Measurements from ENCODE around the gene IL10RA.

DNA sequence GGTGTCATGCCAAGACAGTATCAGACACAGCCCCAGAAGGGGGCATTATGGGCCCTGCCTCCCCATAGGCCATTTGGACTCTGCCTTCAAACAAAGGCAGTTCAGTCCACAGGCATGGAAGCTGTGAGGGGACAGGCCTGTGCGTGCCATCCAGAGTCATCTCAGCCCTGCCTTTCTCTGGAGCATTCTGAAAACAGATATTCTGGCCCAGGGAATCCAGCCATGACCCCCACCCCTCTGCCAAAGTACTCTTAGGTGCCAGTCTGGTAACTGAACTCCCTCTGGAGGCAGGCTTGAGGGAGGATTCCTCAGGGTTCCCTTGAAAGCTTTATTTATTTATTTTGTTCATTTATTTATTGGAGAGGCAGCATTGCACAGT lies 14.6 kb downstream of the IL10RA start:
- TF ChIP-seq, protein P1, sequence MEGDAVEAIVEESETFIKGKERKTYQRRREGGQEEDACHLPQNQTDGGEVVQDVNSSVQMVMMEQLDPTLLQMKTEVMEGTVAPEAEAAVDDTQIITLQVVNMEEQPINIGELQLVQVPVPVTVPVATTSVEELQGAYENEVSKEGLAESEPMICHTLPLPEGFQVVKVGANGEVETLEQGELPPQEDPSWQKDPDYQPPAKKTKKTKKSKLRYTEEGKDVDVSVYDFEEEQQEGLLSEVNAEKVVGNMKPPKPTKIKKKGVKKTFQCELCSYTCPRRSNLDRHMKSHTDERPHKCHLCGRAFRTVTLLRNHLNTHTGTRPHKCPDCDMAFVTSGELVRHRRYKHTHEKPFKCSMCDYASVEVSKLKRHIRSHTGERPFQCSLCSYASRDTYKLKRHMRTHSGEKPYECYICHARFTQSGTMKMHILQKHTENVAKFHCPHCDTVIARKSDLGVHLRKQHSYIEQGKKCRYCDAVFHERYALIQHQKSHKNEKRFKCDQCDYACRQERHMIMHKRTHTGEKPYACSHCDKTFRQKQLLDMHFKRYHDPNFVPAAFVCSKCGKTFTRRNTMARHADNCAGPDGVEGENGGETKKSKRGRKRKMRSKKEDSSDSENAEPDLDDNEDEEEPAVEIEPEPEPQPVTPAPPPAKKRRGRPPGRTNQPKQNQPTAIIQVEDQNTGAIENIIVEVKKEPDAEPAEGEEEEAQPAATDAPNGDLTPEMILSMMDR (conservative IDR thresholded peaks at IDR 0.05; ENCODE audit: low read length), result no peak
- no peak for TF ChIP-seq EZH2phosphoT487 (IDR thresholded peaks at IDR 0.05; ENCODE audit: borderline replicate concordance, low read depth, low read length)

Data from OCI-LY7 (cell line).